Activated naive CD4-positive, alpha-beta T cell treated with anti-CD3 and anti-CD28 coated beads for 36 hours (primary cell): ENCODE results near the gene STK11IP. TPM values are rescaled to one million over a fixed set of nuclear protein-coding genes. Genes with fewer than 3 reads are reported as not detected.
A peak's percentile ranks its signal among the peaks of the same experiment; 100 is the strongest.

ENCODE experiments used
- CTCF ChIA-PET: fragments of 350-600 bp; sonication (Branson Sonifier 250); formaldehyde crosslinking; loops from one replicate; lab custom pipeline; 2021; ENCODE audit warnings: antibody characterized with exemption; lab: Charles Lee
- DNase-seq: peaks from one replicate; pipeline ENCODE4 v3.0.0-alpha.2; 2020
- H3K27ac Mint-ChIP-seq: one replicate; pipeline ENCODE4 v1.8.0; 2021; ENCODE audit warnings: mild to moderate bottlenecking, mixed read lengths
- H3K27me3 Mint-ChIP-seq: one replicate; pipeline ENCODE4 v1.8.0; 2021; ENCODE audit warnings: low read depth, mixed read lengths
- H3K36me3 Mint-ChIP-seq: one replicate; pipeline ENCODE4 v1.8.0; 2021; ENCODE audit warnings: low read depth, mixed read lengths
- H3K4me1 Mint-ChIP-seq: one replicate; pipeline ENCODE4 v1.8.0; 2021; ENCODE audit warnings: low read depth, mixed read lengths
- H3K4me3 Mint-ChIP-seq: one replicate; pipeline ENCODE4 v1.8.0; 2021; ENCODE audit warnings: mild to moderate bottlenecking, moderate library complexity, mixed read lengths
- H3K9me3 Mint-ChIP-seq: one replicate; pipeline ENCODE4 v1.8.0; 2021; ENCODE audit warnings: mixed read lengths
- intact Hi-C: fragments of 100-400 bp; cut with micrococcal nuclease; formaldehyde crosslinking; loops from one replicate; pipeline ENCODE4 v1.15.1; 2023
- total RNA-seq, 2 experiments: library from RNA; stranded (reverse); gene quantifications; one replicate each; pipeline ENCODE4 v1.2.3, GENCODE V29; 2021

STK11IP gene
- total RNA-seq, 2 experiments from 2014 or later, result 32.1 TPM

DNA sequence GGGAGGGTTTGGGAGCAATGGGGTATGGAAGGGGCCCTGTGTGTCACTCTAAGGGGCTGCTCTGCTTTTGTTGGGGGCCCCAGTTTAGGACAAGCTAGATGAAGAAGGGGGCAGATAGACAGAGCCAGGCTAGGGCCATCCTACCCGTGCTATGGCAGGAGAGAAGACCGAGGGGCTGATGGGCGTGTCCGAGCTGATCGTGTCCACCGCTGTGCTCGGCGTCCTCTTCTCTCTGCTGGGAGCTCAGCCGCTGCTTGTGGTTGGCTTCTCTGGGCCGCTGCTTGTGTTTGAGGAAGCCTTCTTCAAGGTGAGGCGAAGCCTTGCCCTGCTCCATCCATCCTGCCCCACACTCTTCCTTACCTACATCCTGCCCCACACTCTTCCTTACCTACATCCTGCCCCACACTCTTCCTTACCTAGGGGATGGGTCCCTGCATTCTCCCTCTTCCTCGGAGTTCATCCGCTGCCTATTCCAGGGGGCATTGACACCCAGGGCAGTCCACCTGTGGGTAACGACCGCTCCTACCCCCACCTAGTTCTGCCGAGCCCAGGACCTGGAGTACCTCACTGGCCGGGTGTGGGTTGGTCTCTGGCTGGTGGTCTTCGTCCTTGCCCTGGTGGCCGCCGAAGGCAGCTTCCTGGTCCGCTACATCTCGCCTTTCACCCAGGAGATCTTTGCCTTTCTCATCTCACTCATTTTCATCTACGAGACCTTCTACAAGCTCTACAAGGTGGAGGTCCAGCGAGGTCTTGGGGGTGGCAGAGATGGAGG, 38.7 kb downstream of the STK11IP start:
- Mint-ChIP-seq H3K4me1 (no peaks in the 10 kb centered on the region), H3K36me3 (no peaks in the 10 kb centered on the region), H3K27me3 (no peaks in the 10 kb centered on the region), H3K27ac (no peak overlapping the region), H3K9me3 (no peaks in the 10 kb centered on the region), H3K4me3 (no peak overlapping the region)
- CTCF ChIA-PET, result interaction anchor here (0.6 kb wide), 1 partner anchor 95 kb away, joined by 3 read pairs; no protein-coding TSS in a partner anchor
- intact Hi-C loops, result no loop called here
- DNase-seq, result no peak

DNA sequence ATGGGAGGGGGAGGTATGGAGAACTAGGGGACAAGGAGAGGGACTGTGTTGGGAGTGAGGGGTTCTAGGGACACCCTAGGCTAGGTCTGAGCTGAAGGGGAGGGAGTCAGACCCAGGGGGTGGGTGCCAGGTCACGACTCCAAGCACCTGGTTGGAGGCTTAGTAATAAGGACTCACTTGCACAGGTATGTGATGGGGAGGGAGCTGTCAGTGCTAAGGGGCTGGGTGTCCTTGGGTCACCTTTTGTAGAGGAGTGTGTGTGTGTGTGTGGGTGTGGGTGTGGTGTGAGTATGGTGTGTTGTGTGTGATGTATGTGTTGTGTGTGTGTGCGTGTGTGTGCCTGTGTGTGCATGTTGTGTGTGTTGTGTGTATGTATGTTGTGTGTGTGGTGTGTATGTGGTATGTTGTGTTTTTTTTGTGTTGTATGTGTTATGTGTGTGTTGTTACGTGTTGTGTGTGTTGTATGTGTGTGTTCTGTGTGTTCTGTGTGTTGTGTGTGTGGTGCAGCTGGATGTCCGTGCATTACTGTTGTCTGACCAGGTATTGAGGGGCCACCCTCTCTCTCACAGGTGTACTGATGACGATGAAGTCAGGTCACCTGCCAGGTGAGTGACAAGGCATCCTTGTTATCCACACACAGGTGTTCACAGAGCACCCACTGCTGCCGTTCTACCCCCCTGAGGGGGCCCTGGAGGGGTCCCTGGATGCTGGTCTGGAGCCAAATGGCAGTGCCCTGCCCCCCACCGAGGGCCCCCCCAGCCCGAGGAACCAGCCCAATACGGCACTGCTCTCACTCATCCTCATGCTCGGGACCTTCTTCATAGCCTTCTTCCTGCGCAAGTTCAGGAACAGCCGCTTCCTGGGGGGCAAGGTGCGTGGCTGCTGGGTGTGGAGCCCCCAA, 39.5 kb downstream of the STK11IP start:
- intact Hi-C loops, result no loop called here

GRCh38 chr2:219637842-219638185, 40.2 kb downstream of the STK11IP start:
- Mint-ChIP-seq H3K36me3 (no peaks in the 10 kb centered on the region), H3K27ac (no peak overlapping the region), H3K4me3 (no peak overlapping the region), H3K4me1 (peaks cover 5% of the 10 kb centered on the region), H3K27me3 (peaks cover 5% of the 10 kb centered on the region), H3K9me3 (no peaks in the 10 kb centered on the region)
- DNase-seq, result no peak
- CTCF ChIA-PET, result no interaction called here
- intact Hi-C loops, result no loop called here

More for the DNA sequence above, 39.5 kb downstream of the STK11IP start:
- H3K4me1 Mint-ChIP-seq, result no peaks in the 10 kb centered on the region
- no peaks in the 10 kb centered on the region for H3K9me3 Mint-ChIP-seq
- CTCF ChIA-PET, result no interaction called here
- H3K36me3 Mint-ChIP-seq, result no peaks in the 10 kb centered on the region
- H3K4me3 Mint-ChIP-seq, result no peak overlapping the region
- H3K27ac Mint-ChIP-seq, result no peak overlapping the region
- H3K27me3 Mint-ChIP-seq, result peaks cover 2% of the 10 kb centered on the region
- DNase-seq, result no peak

DNA sequence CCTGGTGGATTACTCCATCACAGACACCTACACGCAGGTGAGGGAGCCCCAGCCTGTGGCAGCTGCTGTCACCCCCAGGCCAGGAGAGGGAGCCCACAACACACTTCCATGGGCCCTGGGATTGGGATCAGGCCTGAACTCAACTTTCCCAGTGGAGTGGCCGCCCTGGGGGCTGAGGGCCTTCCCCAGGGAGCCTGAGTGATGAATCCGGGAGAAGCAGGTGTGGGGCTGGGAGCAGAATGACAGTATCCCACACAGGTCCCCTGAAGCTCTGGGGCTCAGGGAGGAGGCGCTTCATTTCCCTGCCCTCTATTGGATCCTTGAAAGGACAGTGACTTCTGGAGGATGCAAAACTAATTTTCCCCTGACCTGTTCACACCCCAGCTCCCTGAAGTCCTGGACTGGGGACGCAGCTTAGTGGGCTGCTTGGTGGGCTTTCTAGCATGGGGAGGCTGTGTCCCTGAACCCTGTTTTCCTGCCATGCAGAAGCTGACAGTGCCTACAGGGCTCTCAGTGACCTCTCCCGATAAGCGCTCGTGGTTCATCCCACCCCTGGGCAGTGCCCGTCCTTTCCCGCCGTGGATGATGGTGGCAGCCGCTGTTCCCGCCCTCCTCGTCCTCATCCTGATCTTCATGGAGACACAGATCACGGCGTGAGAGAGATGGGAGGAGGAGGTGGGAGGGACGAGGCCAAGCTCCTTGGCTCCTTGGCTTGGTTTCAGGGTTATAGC, 40.7 kb downstream of the STK11IP start:
- no peak overlapping the region for H3K27ac Mint-ChIP-seq
- intact Hi-C loops, result no loop called here
- H3K4me3 Mint-ChIP-seq, result no peak overlapping the region
- H3K9me3 Mint-ChIP-seq, result no peaks in the 10 kb centered on the region
- no peak for DNase-seq
- H3K4me1 Mint-ChIP-seq, result peaks cover 5% of the 10 kb centered on the region
- CTCF ChIA-PET, result no interaction called here
- H3K36me3 Mint-ChIP-seq, result no peaks in the 10 kb centered on the region
- H3K27me3 Mint-ChIP-seq, result peaks cover 6% of the 10 kb centered on the region

- no peak overlapping the region for H3K27ac Mint-ChIP-seq
- no peaks in the 10 kb centered on the region for H3K36me3 Mint-ChIP-seq
- no peaks in the 10 kb centered on the region for H3K9me3 Mint-ChIP-seq
- H3K27me3 Mint-ChIP-seq, result peaks cover 6% of the 10 kb centered on the region
- CTCF ChIA-PET, result no interaction called here
- peaks cover 5% of the 10 kb centered on the region for H3K4me1 Mint-ChIP-seq
- H3K4me3 Mint-ChIP-seq, result no peak overlapping the region
- intact Hi-C loops, result no loop called here
- no peak for DNase-seq
These were observed 41.5 kb downstream of the STK11IP start for GRCh38 chr2:219638948-219639755.

- H3K9me3 Mint-ChIP-seq, result no peaks in the 10 kb centered on the region
- DNase-seq, result no peak
- H3K27ac Mint-ChIP-seq, result no peak overlapping the region
- H3K4me3 Mint-ChIP-seq, result no peak overlapping the region
- H3K4me1 Mint-ChIP-seq, result peaks cover 5% of the 10 kb centered on the region
- intact Hi-C loops, result loop anchor here (1.0 kb wide), 6 partner anchors 44 to 238 kb away; partner anchors contain the start of genes GMPPA and STK11IP
- no peaks in the 10 kb centered on the region for H3K36me3 Mint-ChIP-seq
- CTCF ChIA-PET, result interaction anchor here (1.0 to 5.3 kb wide), 13 partner anchors 9 to 155 kb away, joined by 3 to 55 read pairs (median 4); a partner anchor contains a TSS
- H3K27me3 Mint-ChIP-seq, result peaks cover 6% of the 10 kb centered on the region
These were observed 43.9 kb downstream of the STK11IP start for GRCh38 chr2:219641390-219642068.

DNA sequence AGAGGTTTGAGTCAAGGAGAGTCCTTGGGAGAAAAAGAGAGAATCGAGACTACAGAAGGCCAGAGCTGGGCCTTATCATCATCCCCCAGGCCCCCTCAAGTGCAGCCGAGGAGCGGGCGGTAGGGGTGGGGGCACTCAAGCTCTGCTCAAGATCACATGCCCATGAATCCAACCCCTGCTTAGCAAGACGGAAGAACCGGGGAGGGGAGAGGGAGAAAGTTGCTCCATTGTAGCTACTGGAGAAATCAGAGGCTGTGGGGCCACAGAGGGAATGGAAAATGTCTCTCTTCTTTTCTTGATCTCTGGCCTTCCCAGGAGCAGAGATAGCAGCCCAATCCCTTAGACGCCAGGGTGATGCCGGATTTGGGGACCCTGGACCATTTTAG, 44.4 kb downstream of the STK11IP start:
- Mint-ChIP-seq H3K4me3 (no peak overlapping the region), H3K4me1 (peaks cover 5% of the 10 kb centered on the region), H3K27ac (no peak overlapping the region), H3K9me3 (no peaks in the 10 kb centered on the region), H3K27me3 (peaks cover 6% of the 10 kb centered on the region), H3K36me3 (no peaks in the 10 kb centered on the region)
- intact Hi-C loops, result loop anchor here (1.0 kb wide), 6 partner anchors 45 to 239 kb away; partner anchors contain the start of genes GMPPA and STK11IP
- DNase-seq, result no peak
- CTCF ChIA-PET, result interaction anchor here (0.7 to 5.3 kb wide), 19 partner anchors 9 to 239 kb away, joined by 3 to 55 read pairs (median 4); a partner anchor contains a TSS

GRCh38 chr2:219642465-219643083, 44.9 kb downstream of the STK11IP start:
- H3K4me1 Mint-ChIP-seq, result peaks cover 5% of the 10 kb centered on the region
- CTCF ChIA-PET, result interaction anchor here (0.7 to 5.3 kb wide), 22 partner anchors 10 to 239 kb away, joined by 3 to 55 read pairs (median 4); partner anchors contain the start of genes CHPF and STK11IP
- DNase-seq, result peak; percentile 95
- no peaks in the 10 kb centered on the region for H3K9me3 Mint-ChIP-seq
- H3K27me3 Mint-ChIP-seq, result peaks cover 6% of the 10 kb centered on the region
- H3K36me3 Mint-ChIP-seq, result no peaks in the 10 kb centered on the region
- no peak overlapping the region for H3K4me3 Mint-ChIP-seq
- no peak overlapping the region for H3K27ac Mint-ChIP-seq
- intact Hi-C loops, result loop anchor here (1.0 kb wide), 6 partner anchors 45 to 239 kb away; partner anchors contain the start of genes GMPPA and STK11IP

DNA sequence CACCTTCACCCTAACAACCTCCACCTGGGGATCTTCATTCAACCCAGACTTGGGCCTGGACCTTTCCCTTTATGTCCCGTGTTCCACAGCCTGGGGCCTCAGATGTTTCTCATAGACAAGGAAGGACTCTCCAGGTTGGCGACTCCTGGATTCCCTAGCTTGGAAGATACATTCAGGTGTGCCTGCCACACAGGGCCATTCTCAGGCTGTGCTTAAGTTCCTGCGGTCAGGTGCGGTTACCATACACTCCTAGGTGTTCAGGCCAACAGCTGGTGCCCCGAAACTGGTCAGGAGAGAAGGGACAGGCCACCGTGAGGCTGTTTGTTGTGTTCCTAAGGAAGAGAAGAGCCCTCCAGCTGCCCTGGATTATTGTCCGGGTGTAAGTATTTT, 45.4 kb downstream of the STK11IP start:
- CTCF ChIA-PET, result interaction anchor here (0.7 to 5.3 kb wide), 19 partner anchors 10 to 240 kb away, joined by 3 to 55 read pairs (median 4); partner anchors contain the start of genes CHPF and STK11IP
- Mint-ChIP-seq H3K4me1 (peaks cover 5% of the 10 kb centered on the region), H3K4me3 (no peak overlapping the region), H3K9me3 (no peaks in the 10 kb centered on the region), H3K27me3 (peaks cover 6% of the 10 kb centered on the region), H3K36me3 (no peaks in the 10 kb centered on the region), H3K27ac (no peak overlapping the region)
- intact Hi-C loops, result no loop called here
- DNase-seq, result no peak

GRCh38 chr2:219643788-219644398, 46.2 kb downstream of the STK11IP start:
- DNase-seq, result no peak
- H3K4me1 Mint-ChIP-seq, result peaks cover 5% of the 10 kb centered on the region
- no peak overlapping the region for H3K4me3 Mint-ChIP-seq
- H3K27ac Mint-ChIP-seq, result no peak overlapping the region
- H3K9me3 Mint-ChIP-seq, result no peaks in the 10 kb centered on the region
- CTCF ChIA-PET, result interaction anchor here (0.6 to 5.3 kb wide), 3 partner anchors 44 to 148 kb away, joined by 4 to 55 read pairs (median 9); a partner anchor contains a TSS
- H3K36me3 Mint-ChIP-seq, result no peaks in the 10 kb centered on the region
- intact Hi-C loops, result no loop called here
- peaks cover 10% of the 10 kb centered on the region for H3K27me3 Mint-ChIP-seq
